Transverse colon (tissue), 4 donors: ENCODE measurements around the gene TMEM250. TPM values are rescaled to one million over a fixed set of nuclear protein-coding genes. Genes with fewer than 3 reads are reported as not detected.

ENCODE experiments used
- DNase-seq: peaks from one replicate; pipeline ENCODE4 v3.0.0-alpha.2; 2019
- H3K27ac ChIP-seq, 4 donors: fragments of 200-600 bp; sonication (generic); 2 replicates each; pipeline ENCODE4 v1.5.1; 2016 to 2018; ENCODE audit warnings: inconsistent platforms in 4 of 4
- H3K27me3 ChIP-seq: fragments of 200-600 bp; sonication (generic); 2 replicates; pipeline ENCODE4 v1.5.1; 2017; ENCODE audit warnings: inconsistent platforms
- H3K36me3 ChIP-seq, 4 donors: fragments of 200-600 bp; sonication (generic); 2 replicates each; pipeline ENCODE4 v1.5.1; 2017 to 2019; ENCODE audit warnings: inconsistent platforms in 4 of 4
- H3K4me1 ChIP-seq, 4 donors: fragments of 200-600 bp; sonication (generic); 2 replicates each; pipeline ENCODE4 v1.5.1; 2017 to 2020; ENCODE audit warnings: inconsistent platforms in 4 of 4
- H3K4me3 ChIP-seq, 4 donors: fragments of 200-600 bp; sonication (generic); 1 replicate in 1 of 4; 2 replicates in 3 of 4; pipeline versions ENCODE4 v1.5.1 to v1.6.1; 2017 to 2019; ENCODE audit warnings: inconsistent platforms in 4 of 4
- H3K9me3 ChIP-seq, 2 donors: fragments of 200-600 bp; sonication (generic); 2 replicates each; pipeline ENCODE4 v1.5.1; 2017 to 2019; ENCODE audit warnings: inconsistent platforms in 2 of 2
- EP300 ChIP-seq: sonication (generic); formaldehyde crosslinking; IDR thresholded peaks from one replicate; pipeline ENCODE4 v1.6.1; 2017; ENCODE audit warnings: antibody characterized with exemption, low read depth
- POLR2A ChIP-seq: fragments of 450-650 bp; IDR thresholded peaks from one replicate; pipeline ENCODE4 v1.6.1; 2016; ENCODE audit warnings: antibody characterized with exemption, mild to moderate bottlenecking, moderate library complexity
- POLR2AphosphoS5 ChIP-seq, 3 donors: sonication (generic); formaldehyde crosslinking; IDR thresholded peaks; one replicate each; pipeline ENCODE4 v1.6.1; 2016; ENCODE audit warnings: antibody characterized with exemption in 3 of 3
- WGBS, 2 donors: methylation state at CpG; one replicate each; pipeline ENCODE4 v1.1.5; 2018; ENCODE audit warnings: low coverage in 1 of 2; 5-methylcytosine and 5-hydroxymethylcytosine counted together
- in situ Hi-C, 4 donors: fragments of 200-750 bp; cut with MboI; loops; one replicate each; pipeline versions ENCODE4 v1.15.0 to v1.15.1; 2017; ENCODE audit warnings: low sequenced_read_pairs in 3 of 4, low pct_ligation_motif_present in 1 of 4, low pct_unique_long_range_greater_than_20kb in 1 of 4
- intact Hi-C: fragments of 100-400 bp; cut with DNase I; formaldehyde crosslinking; loops from one replicate; pipeline ENCODE4 v1.15.1; 2023; ENCODE audit warnings: low total_unique reads
- total RNA-seq, 4 donors: library from RNA; depleted of rRNA; stranded (reverse); fragments of >200 nt; gene quantifications; one replicate each; pipeline ENCODE4 v1.1.0, GENCODE V29; 2016
- TF ChIP-seq, protein P1 (sequence below), 5 experiments: fragments of 200-600 bp in 3 of 5; fragments of 450-650 bp in 2 of 5; sonication (generic) in 3 of 5; IDR thresholded peaks; 1 replicate in 2 of 5; 2 replicates in 3 of 5; pipeline ENCODE4 v1.5.1; 2016 to 2017; ENCODE audit warnings: antibody characterized with exemption in 5 of 5, inconsistent platforms in 3 of 5, mild to moderate bottlenecking in 2 of 5, moderate library complexity in 1 of 5

TMEM250 gene
- total RNA-seq, 4 donors from 2014 or later: 50.3 to 187 (median 86.6) TPM

DNA sequence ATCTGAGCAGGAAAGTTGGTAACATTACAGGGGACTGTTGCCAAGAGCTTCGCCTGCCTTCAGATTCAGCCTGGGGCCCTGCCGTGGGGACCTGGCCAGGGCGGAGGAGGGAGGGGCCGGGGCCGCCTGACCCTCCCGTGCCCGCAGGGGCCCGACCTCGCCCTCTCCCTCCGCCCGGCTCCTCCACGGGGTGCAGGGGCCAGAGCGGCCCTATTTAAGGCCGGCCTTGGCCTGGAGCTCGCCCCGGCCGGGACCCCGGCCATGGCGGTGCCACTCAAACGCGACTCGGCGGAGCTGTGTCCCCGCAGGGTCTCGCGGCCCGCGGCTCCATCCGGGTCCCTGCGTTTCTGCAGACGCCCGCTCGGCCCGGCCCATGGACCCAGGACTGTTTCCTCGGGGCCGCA lies 757 bp downstream of the TMEM250 start:
- intact Hi-C loops (no loop called here), in situ Hi-C loops (loop anchor here in 1 of 4 donors (25.0 kb wide), 1 partner anchor 256 kb away; no protein-coding TSS in a partner anchor)
- Histone ChIP-seq H3K4me3 (peak overlapping the region; percentile 65 to 93 (median 90)), H3K27ac (peak overlapping the region; percentile 94 to 98 (median 97)), H3K9me3 (no peaks in the 10 kb centered on the region), H3K4me1 (peaks cover 14 to 32% (median 29%) of the 10 kb centered on the region in 4 donors), H3K36me3 (no peaks in the 10 kb centered on the region), H3K27me3 (no peaks in the 10 kb centered on the region)
- WGBS, 2 donors: 1% methylated on average over 36 of the region's 36 CpGs; no CpG with 5 or more reads in 1 of the 2 donors
- TF ChIP-seq POLR2AphosphoS5 (IDR thresholded peaks at IDR 0.05) (peak in 2 of 3 donors; percentile 6 to 57), POLR2A (peak; percentile 41)
- TF ChIP-seq, protein P1, sequence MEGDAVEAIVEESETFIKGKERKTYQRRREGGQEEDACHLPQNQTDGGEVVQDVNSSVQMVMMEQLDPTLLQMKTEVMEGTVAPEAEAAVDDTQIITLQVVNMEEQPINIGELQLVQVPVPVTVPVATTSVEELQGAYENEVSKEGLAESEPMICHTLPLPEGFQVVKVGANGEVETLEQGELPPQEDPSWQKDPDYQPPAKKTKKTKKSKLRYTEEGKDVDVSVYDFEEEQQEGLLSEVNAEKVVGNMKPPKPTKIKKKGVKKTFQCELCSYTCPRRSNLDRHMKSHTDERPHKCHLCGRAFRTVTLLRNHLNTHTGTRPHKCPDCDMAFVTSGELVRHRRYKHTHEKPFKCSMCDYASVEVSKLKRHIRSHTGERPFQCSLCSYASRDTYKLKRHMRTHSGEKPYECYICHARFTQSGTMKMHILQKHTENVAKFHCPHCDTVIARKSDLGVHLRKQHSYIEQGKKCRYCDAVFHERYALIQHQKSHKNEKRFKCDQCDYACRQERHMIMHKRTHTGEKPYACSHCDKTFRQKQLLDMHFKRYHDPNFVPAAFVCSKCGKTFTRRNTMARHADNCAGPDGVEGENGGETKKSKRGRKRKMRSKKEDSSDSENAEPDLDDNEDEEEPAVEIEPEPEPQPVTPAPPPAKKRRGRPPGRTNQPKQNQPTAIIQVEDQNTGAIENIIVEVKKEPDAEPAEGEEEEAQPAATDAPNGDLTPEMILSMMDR (IDR thresholded peaks at IDR 0.05): no peak
- DNase-seq: peak; percentile 72

DNA sequence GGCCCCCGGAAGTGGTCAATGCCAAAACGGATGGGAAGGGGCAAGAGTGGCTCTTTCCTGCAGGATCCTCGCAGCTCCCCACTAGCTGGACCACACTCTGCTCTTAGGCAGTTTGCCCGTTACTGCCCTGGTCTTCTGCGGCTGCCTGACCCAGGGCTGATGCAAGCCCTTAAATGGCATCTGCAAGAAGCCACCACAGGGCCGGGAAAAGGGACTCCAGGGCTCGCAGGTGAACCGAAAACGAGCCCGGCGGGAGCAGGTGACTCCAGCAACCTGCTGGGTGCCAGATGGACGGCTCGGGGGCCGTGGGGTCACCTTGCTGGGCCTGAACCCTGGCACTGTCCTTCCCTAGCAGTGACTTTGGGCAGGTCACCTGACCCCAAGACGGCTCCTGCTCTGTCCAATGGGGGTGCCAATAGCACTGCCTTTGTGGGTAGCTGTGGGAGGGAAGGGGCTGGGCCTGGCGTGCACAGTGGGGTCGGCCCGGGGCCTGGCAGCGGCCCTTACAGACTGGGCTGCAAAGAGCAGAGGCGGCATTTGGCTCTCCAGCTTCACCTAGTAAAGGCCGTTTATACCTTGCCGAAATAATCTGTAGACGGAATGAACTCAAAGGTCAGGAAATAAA lies 1.3 kb downstream of the TMEM250 start:
- peak overlapping the region; percentile 94 to 98 (median 97) for H3K27ac ChIP-seq
- no peaks in the 10 kb centered on the region for H3K27me3 ChIP-seq
- H3K36me3 ChIP-seq: no peaks in the 10 kb centered on the region
- TF ChIP-seq EP300 (no peak), POLR2A (no peak), POLR2AphosphoS5 (IDR thresholded peaks at IDR 0.05) (no peak)
- TF ChIP-seq, protein P1 (IDR thresholded peaks at IDR 0.05): no peak
- peak overlapping the region; percentile 65 to 93 (median 90) for H3K4me3 ChIP-seq
- intact Hi-C loops: no loop called here
- 40% methylated on average over 23 of the region's 23 CpGs; no CpG with 5 or more reads in 1 of the 2 donors for WGBS, 2 donors
- peaks cover 14 to 29% (median 26%) of the 10 kb centered on the region in 4 donors for H3K4me1 ChIP-seq
- no peaks in the 10 kb centered on the region for H3K9me3 ChIP-seq
- in situ Hi-C loops: loop anchor here in 1 of 4 donors (25.0 kb wide), 1 partner anchor 255 kb away; no protein-coding TSS in a partner anchor
- no peak for DNase-seq

DNA sequence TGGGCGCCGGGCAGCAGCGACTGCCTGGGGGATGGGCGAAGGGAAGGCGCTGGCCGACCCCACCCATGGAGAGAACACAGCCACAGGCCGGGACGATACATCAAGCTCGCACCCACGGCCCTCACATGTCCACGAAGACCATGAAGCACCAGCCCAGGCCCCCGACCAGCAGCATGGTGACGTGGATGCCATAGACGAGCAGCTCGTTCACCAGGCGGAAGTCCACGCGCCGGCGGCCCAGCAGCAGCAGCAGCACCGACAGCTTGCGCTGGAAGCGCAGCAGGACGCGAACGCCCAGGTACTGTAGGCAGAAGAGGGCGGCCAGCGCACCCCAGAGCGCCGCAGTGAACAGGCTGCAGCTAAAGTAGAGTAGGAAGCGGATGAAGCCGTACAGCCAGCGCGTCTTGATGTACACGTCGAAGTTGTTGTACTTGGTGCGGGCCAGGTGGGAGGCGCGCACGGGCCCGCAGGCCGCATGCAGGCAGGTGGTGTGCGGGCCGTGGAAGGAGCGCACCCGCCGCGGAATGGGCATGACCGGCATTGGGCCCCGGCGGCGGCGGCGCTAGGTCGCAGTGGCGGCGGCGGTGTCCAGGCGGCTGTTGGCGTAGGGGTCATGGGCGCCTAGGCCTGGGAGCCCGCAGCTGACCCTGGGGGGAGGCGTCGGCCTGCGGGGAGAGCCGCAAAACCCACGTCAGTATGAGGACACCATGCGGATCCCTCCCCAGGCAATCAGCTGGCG lies 2.1 kb downstream of the TMEM250 start:
- Histone ChIP-seq H3K4me3 (no peak overlapping the region), H3K27ac (peak overlapping the region; percentile 94 to 98 (median 97)), H3K9me3 (no peaks in the 10 kb centered on the region), H3K4me1 (peaks cover 14 to 29% (median 26%) of the 10 kb centered on the region in 4 donors), H3K27me3 (no peaks in the 10 kb centered on the region), H3K36me3 (no peaks in the 10 kb centered on the region)
- no peak for DNase-seq
- in situ Hi-C loops (loop anchor here in 1 of 4 donors (25.0 kb wide), 1 partner anchor 254 kb away; no protein-coding TSS in a partner anchor), intact Hi-C loops (no loop called here)
- whole genome bisulfite sequencing, 2 donors: 96 to 98% methylated on average over 7 to 67 of the region's 69 CpGs
- TF ChIP-seq EP300: no peak
- TF ChIP-seq, protein P1 (IDR thresholded peaks at IDR 0.05): no peak
- TF ChIP-seq POLR2A: no peak
- no peak for TF ChIP-seq POLR2AphosphoS5 (IDR thresholded peaks at IDR 0.05)

DNA sequence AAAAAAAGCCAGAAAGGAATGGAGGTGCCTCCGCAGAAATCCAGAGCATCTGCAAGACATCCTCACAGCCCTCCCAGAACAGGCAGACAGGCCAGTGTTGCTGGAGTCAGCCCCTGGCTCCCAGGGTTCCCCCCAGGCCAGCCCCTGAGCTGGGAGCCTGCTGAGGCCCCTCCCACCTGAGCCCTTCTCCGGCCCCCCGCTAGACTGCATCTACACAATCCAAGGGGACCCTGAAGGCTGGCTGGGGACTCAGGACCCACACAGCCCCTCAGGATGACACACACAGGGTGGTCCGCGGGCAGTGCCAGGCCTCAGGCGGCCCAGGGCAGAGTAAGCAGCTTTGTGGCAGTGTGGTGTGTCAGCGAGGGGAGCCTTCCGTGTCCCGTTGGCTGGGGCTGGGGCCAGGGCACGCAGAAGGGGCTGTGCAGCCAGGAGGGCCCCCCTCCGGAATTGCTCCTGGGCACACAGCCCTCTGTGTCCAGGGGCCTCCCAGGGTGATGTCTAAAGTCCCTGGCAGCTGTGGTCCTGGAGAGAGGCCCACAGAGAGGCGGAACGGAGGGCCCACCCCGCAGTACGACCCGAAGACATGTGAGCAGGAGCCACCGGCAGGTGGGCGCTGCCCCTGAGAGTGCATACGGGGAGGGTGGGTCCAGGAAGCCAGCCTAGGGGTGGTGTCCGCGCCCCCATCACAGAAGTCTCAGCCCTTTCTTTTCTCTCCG lies 2.9 kb downstream of the TMEM250 start:
- H3K4me1 ChIP-seq: peaks cover 14 to 29% (median 27%) of the 10 kb centered on the region in 4 donors
- in situ Hi-C loops (loop anchor here in 1 of 4 donors (25.0 kb wide), 1 partner anchor 253 kb away; no protein-coding TSS in a partner anchor), intact Hi-C loops (no loop called here)
- no peak overlapping the region for H3K27ac ChIP-seq
- TF ChIP-seq EP300: no peak
- TF ChIP-seq, protein P1 (IDR thresholded peaks at IDR 0.05): no peak
- TF ChIP-seq POLR2A: no peak
- no peak for TF ChIP-seq POLR2AphosphoS5 (IDR thresholded peaks at IDR 0.05)
- no peak overlapping the region for H3K4me3 ChIP-seq
- H3K27me3 ChIP-seq: no peaks in the 10 kb centered on the region
- no peaks in the 10 kb centered on the region for H3K9me3 ChIP-seq
- 91% methylated on average over 12 of the region's 22 CpGs; no CpG with 5 or more reads in 1 of the 2 donors for WGBS, 2 donors
- H3K36me3 ChIP-seq: no peaks in the 10 kb centered on the region
- no peak for DNase-seq
